Fibroblast of pulmonary artery (primary cell): Measurements from ENCODE around the gene SLAIN1.

Experiments
- DNase-seq: peaks from one replicate; pipeline ENCODE4 v3.0.0-alpha.2; 2010; ENCODE audit warnings: low read depth
- H3K4me3 ChIP-seq: replicated peaks from 2 replicates; pipeline ENCODE4 v1.5.1; 2011; ENCODE audit warnings: low read depth, mild to moderate bottlenecking, control low read depth, low read length, moderate library complexity
- TF ChIP-seq, protein P1 (sequence below): IDR thresholded peaks from 2 replicates; pipeline ENCODE4 v1.5.1; 2011; ENCODE audit warnings: mild to moderate bottlenecking, control low read depth, low read length, inconsistent platforms; ENCODE audit errors: missing control alignments

Gene SLAIN1

DNA sequence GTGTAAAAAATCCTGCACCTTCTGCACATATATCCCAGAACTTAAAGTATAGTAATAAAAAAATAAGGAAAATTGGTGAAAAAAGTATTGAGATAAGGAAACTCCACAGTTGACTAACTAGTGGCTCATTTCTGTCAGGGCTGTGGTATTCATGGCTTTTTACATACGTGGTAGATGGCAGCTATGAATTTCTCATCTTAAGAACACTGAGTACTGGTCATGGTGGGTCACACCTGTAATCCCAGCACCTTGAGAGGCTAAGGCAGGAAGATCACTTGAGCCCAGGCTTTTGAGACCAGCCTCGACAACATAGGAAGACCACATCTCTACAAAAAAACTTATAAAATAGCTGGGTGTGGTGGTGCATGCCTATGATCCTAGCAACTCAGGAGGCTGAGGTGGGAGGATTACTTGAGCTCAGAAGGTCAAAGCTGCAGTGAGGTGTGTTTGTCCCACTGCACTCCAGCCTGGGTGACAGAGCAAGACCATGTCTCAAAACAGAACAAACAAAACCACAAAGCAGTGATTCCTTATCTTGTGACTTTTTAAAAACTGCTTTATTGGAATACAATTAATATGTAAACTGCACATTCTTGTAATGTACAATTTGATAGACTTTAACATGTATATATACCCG, 16.8 kb downstream of the SLAIN1 start:
- TF ChIP-seq, protein P1, sequence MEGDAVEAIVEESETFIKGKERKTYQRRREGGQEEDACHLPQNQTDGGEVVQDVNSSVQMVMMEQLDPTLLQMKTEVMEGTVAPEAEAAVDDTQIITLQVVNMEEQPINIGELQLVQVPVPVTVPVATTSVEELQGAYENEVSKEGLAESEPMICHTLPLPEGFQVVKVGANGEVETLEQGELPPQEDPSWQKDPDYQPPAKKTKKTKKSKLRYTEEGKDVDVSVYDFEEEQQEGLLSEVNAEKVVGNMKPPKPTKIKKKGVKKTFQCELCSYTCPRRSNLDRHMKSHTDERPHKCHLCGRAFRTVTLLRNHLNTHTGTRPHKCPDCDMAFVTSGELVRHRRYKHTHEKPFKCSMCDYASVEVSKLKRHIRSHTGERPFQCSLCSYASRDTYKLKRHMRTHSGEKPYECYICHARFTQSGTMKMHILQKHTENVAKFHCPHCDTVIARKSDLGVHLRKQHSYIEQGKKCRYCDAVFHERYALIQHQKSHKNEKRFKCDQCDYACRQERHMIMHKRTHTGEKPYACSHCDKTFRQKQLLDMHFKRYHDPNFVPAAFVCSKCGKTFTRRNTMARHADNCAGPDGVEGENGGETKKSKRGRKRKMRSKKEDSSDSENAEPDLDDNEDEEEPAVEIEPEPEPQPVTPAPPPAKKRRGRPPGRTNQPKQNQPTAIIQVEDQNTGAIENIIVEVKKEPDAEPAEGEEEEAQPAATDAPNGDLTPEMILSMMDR, result no peak
- H3K4me3 ChIP-seq, result no peak overlapping the region
- DNase-seq, result no peak

DNA sequence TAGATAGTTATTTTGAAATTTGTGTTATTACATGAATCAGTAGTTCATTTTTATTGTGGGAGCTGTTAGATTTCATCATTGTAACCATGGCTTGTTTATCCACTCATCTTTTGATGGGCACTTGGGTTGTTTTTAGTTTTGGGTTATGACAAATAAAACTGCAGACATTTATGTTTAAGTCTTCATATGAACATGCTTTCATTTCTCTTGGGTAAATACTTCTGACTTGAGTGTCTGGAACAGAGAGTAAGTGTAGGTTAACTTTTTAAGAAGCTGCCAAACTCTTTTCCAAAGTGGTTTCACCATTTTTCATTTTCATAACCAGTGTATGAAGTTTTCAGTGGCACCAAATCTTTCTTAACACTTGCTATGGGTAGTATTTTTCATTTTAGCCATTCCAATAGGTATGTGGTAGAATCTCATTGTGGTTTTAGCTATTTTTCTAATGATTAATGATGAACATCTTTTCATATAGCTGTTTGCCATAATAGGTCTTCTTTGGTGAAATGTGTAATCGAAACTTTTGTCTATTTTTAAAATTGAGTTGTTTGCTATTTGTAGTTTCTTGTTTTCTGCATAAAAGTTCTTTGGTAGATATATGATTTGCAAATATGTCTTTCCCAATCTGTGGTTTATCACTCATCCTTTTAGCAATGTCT, 17.9 kb downstream of the SLAIN1 start:
- no peak overlapping the region for H3K4me3 ChIP-seq
- TF ChIP-seq, protein P1, result no peak
- no peak for DNase-seq

- DNase-seq, result no peak
- no peak overlapping the region for H3K4me3 ChIP-seq
- TF ChIP-seq, protein P1, result no peak
Observed at GRCh38 chr13:77716692-77717091, 19.2 kb downstream of the SLAIN1 start.

DNA sequence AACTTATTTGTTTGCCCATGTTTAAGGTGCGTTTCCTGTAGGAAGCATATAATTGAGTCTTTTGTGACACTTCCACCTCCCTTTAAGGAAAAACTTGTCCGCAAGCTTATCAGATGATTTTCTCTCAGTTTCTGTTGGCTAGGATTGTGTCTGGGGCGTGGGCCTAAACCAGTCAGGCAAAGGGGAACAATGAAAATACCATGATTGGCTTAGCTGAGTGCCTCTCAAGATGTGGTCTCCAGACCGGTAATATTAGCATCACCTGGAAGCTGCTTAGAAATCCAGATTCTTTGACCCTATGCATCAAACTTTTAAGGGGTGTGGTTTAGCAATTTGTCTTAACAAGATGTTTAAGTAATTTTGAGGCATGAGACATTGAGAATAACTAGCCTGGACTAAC, 20.0 kb downstream of the SLAIN1 start:
- no peak for DNase-seq
- TF ChIP-seq, protein P1, result no peak
- no peak overlapping the region for H3K4me3 ChIP-seq

DNA sequence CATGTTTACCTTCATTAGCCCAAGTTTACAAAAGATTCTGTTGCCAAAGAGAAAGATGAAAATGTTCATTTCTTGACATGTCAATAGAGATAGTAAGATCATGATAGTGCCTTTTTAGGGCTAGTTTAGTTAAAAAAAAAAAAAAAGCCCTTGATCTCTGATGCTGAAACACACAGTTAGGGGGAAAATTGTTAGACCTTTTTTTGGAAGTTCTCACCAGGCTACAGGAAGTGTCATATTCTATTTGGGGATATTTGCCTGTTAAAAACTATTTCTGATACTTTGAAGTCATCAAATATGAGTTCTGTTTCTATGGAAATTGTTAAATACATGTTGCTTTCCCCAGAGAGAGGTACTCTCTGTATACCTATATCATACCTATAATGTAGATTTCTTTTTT, 21.6 kb downstream of the SLAIN1 start:
- TF ChIP-seq, protein P1, result no peak
- DNase-seq, result no peak
- no peak overlapping the region for H3K4me3 ChIP-seq

- no peak for DNase-seq
- TF ChIP-seq, protein P1, result no peak
- no peak overlapping the region for H3K4me3 ChIP-seq
Observed at GRCh38 chr13:77720988-77721387, 23.5 kb downstream of the SLAIN1 start.

- no peak for DNase-seq
- TF ChIP-seq, protein P1, result no peak
Observed at GRCh38 chr13:77724092-77724491, 26.6 kb downstream of the SLAIN1 start.

More at GRCh38 chr13:77724092-77724491, 26.6 kb downstream of the SLAIN1 start:
- H3K4me3 ChIP-seq, result no peak overlapping the region
